Subcutaneous abdominal adipose tissue (tissue), 5 donors: Measurements from ENCODE around the gene KCNJ5.

Experiments
- H3K27ac ChIP-seq: one replicate; pipeline ENCODE4 v1.7.0; 2013; ENCODE audit warnings: low read depth, mild to moderate bottlenecking, inconsistent platforms, low read length, moderate library complexity
- H3K27me3 ChIP-seq, 5 donors: one replicate each; pipeline ENCODE4 v1.7.0; 2013; ENCODE audit warnings: low read length in 5 of 5, inconsistent platforms in 1 of 5; ENCODE audit not compliant: control insufficient read depth in 5 of 5, insufficient read depth in 4 of 5
- H3K36me3 ChIP-seq, 5 donors: one replicate each; pipeline ENCODE4 v1.7.0; 2013; ENCODE audit warnings: low read length in 5 of 5; ENCODE audit not compliant: control insufficient read depth in 5 of 5, insufficient read depth in 5 of 5
- H3K4me1 ChIP-seq, 5 donors: one replicate each; pipeline ENCODE4 v1.7.0; 2013; ENCODE audit warnings: low read length in 5 of 5, mild to moderate bottlenecking in 3 of 5, moderate library complexity in 1 of 5; ENCODE audit not compliant: control insufficient read depth in 5 of 5, insufficient read depth in 5 of 5
- H3K4me3 ChIP-seq, 5 donors: one replicate each; pipeline ENCODE4 v1.7.0; 2013; ENCODE audit warnings: low read length in 5 of 5, low read depth in 1 of 5
- H3K9ac ChIP-seq, 5 donors: one replicate each; pipeline ENCODE4 v1.7.0; 2013; ENCODE audit warnings: low read length in 5 of 5, mild to moderate bottlenecking in 4 of 5, moderate library complexity in 3 of 5
- H3K9me3 ChIP-seq, 5 donors: one replicate each; pipeline ENCODE4 v1.7.0; 2013; ENCODE audit warnings: low read length in 5 of 5; ENCODE audit not compliant: control insufficient read depth in 5 of 5
- donor health status: healthy.
- donor health status: healthy.
- donor health status: healthy.
- donor health status: healthy.
- donor health status: healthy.

The KCNJ5 gene

GRCh38 chr11:128910576-128910975 is 19.4 kb downstream of the KCNJ5 start:
- Histone ChIP-seq H3K27me3 (peaks cover 0 to 10% (median 0%) of the 10 kb centered on the region in 5 donors), H3K4me3 (no peak overlapping the region), H3K4me1 (peaks cover 0 to 40% (median 21%) of the 10 kb centered on the region in 5 donors), H3K36me3 (peaks cover 0 to 4% (median 0%) of the 10 kb centered on the region in 5 donors), H3K9me3 (no peaks in the 10 kb centered on the region), H3K9ac (no peak overlapping the region), H3K27ac (no peak overlapping the region)

- H3K27me3 ChIP-seq = peaks cover 0 to 10% (median 0%) of the 10 kb centered on the region in 5 donors
- no peak overlapping the region for H3K4me3 ChIP-seq
- no peaks in the 10 kb centered on the region for H3K9me3 ChIP-seq
- peaks cover 0 to 34% (median 15%) of the 10 kb centered on the region in 5 donors for H3K4me1 ChIP-seq
- H3K36me3 ChIP-seq = peaks cover 0 to 4% (median 0%) of the 10 kb centered on the region in 5 donors
- H3K27ac ChIP-seq = no peak overlapping the region
- no peak overlapping the region for H3K9ac ChIP-seq
Observed at GRCh38 chr11:128911239-128911638, 20.1 kb downstream of the KCNJ5 start.

GRCh38 chr11:128911701-128912100 is 20.5 kb downstream of the KCNJ5 start:
- Histone ChIP-seq H3K9me3 (no peaks in the 10 kb centered on the region), H3K9ac (no peak overlapping the region)

GRCh38 chr11:128913806-128914205 is 22.6 kb downstream of the KCNJ5 start:
- H3K36me3 ChIP-seq = peaks cover 0 to 4% (median 0%) of the 10 kb centered on the region in 5 donors
- H3K27ac ChIP-seq = no peak overlapping the region
- H3K4me1 ChIP-seq = peaks cover 0 to 16% (median 2%) of the 10 kb centered on the region in 5 donors
- no peak overlapping the region for H3K9ac ChIP-seq
- no peaks in the 10 kb centered on the region for H3K9me3 ChIP-seq
- H3K4me3 ChIP-seq = no peak overlapping the region
- peaks cover 0 to 9% (median 0%) of the 10 kb centered on the region in 5 donors for H3K27me3 ChIP-seq

More at GRCh38 chr11:128911701-128912100, 20.5 kb downstream of the KCNJ5 start:
- Histone ChIP-seq H3K4me3 (no peak overlapping the region), H3K36me3 (peaks cover 0 to 4% (median 0%) of the 10 kb centered on the region in 5 donors), H3K4me1 (peaks cover 0 to 31% (median 15%) of the 10 kb centered on the region in 5 donors), H3K27me3 (peaks cover 0 to 10% (median 0%) of the 10 kb centered on the region in 5 donors), H3K27ac (no peak overlapping the region)

GRCh38 chr11:128914216-128915148 is 23.3 kb downstream of the KCNJ5 start:
- Histone ChIP-seq H3K4me3 (no peak overlapping the region), H3K27ac (no peak overlapping the region), H3K9me3 (no peaks in the 10 kb centered on the region), H3K9ac (no peak overlapping the region), H3K27me3 (peaks cover 0 to 9% (median 0%) of the 10 kb centered on the region in 5 donors), H3K36me3 (peaks cover 0 to 4% (median 0%) of the 10 kb centered on the region in 5 donors), H3K4me1 (peaks cover 0 to 13% (median 0%) of the 10 kb centered on the region in 5 donors)

GRCh38 chr11:128915149-128915521 is 24.0 kb downstream of the KCNJ5 start:
- H3K9ac ChIP-seq = no peak overlapping the region
- no peak overlapping the region for H3K27ac ChIP-seq
- H3K36me3 ChIP-seq = peaks cover 0 to 4% (median 0%) of the 10 kb centered on the region in 5 donors
- peaks cover 0 to 9% (median 0%) of the 10 kb centered on the region in 5 donors for H3K27me3 ChIP-seq
- peaks cover 0 to 10% (median 0%) of the 10 kb centered on the region in 5 donors for H3K4me1 ChIP-seq
- no peaks in the 10 kb centered on the region for H3K9me3 ChIP-seq
- no peak overlapping the region for H3K4me3 ChIP-seq

- Histone ChIP-seq H3K4me3 (no peak overlapping the region), H3K27ac (no peak overlapping the region), H3K27me3 (peaks cover 0 to 13% (median 0%) of the 10 kb centered on the region in 5 donors), H3K9me3 (no peaks in the 10 kb centered on the region), H3K36me3 (peaks cover 0 to 4% (median 0%) of the 10 kb centered on the region in 5 donors), H3K4me1 (peaks cover 0 to 10% (median 0%) of the 10 kb centered on the region in 5 donors), H3K9ac (no peak overlapping the region)
Observed at GRCh38 chr11:128916037-128916572, 24.9 kb downstream of the KCNJ5 start.

GRCh38 chr11:128916681-128917080 is 25.5 kb downstream of the KCNJ5 start:
- no peaks in the 10 kb centered on the region for H3K9me3 ChIP-seq
- H3K27ac ChIP-seq = no peak overlapping the region
- peaks cover 0 to 13% (median 0%) of the 10 kb centered on the region in 5 donors for H3K27me3 ChIP-seq
- no peak overlapping the region for H3K4me3 ChIP-seq
- H3K36me3 ChIP-seq = no peaks in the 10 kb centered on the region
- peaks cover 0 to 10% (median 0%) of the 10 kb centered on the region in 5 donors for H3K4me1 ChIP-seq
- H3K9ac ChIP-seq = no peak overlapping the region

- Histone ChIP-seq H3K27me3 (peaks cover 0 to 13% (median 0%) of the 10 kb centered on the region in 5 donors), H3K9me3 (no peaks in the 10 kb centered on the region), H3K4me3 (no peak overlapping the region), H3K4me1 (peaks cover 0 to 10% (median 0%) of the 10 kb centered on the region in 5 donors), H3K27ac (no peak overlapping the region), H3K36me3 (no peaks in the 10 kb centered on the region), H3K9ac (no peak overlapping the region)
Observed at GRCh38 chr11:128917144-128917724, 26.1 kb downstream of the KCNJ5 start.
